Measurements from ENCODE around the gene AFF1. TPM values are rescaled to one million over a fixed set of nuclear protein-coding genes. Genes with fewer than 3 reads are reported as not detected.

Gene AFF1
- total and polyA plus RNA-seq, 2 of the 4 experiments (the other 2 are of a cell fraction) = 7.0 to 9.6 TPM

DNA sequence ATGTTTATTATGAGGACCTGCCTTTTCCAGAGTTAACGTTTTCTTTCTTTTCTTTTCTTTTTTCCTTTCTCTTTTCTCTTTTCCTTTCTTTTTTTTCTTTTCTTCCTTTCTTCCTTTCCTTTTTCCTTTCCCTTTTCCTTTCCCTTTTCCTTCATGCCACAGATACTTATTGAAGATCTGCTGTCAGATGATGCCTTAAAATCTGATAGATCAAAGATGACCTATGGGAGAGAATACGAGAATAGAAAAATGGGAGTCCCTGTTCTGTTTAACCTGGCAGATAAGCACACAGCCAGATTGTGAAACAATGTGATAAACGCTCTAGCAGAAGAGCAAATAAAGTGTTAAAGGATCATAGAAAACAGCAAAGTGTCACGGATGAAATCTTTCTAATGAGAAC, 38.9 kb downstream of the AFF1 start:
- no peak overlapping the region for H3K9ac ChIP-seq (ENCODE audit: low read depth, low read length)

More for the DNA sequence above, 38.9 kb downstream of the AFF1 start:
- Histone ChIP-seq H3K4me1 (ENCODE audit: control insufficient read depth, insufficient read depth, low read length) (peaks cover 3% of the 10 kb centered on the region), H2AK9ac (replicated peaks; ENCODE audit: low read depth, low read length, poor library complexity) (no peak overlapping the region), H3K4ac (ENCODE audit: low read depth, low read length) (no peak overlapping the region), H4K5ac (ENCODE audit: low read depth, low read length) (no peak overlapping the region), H3K18ac (ENCODE audit: low read depth, low read length) (no peak overlapping the region), H2BK15ac (ENCODE audit: low read depth, low read length) (no peak overlapping the region), H3K36me3 (ENCODE audit: control insufficient read depth, insufficient read depth, low read length) (no peaks in the 10 kb centered on the region), H3K27ac (ENCODE audit: insufficient read depth, low read length) (no peak overlapping the region), H2BK20ac (ENCODE audit: low read depth, low read length) (no peak overlapping the region), H3K56ac (ENCODE audit: extremely low read depth, insufficient read depth, low read length) (no peak overlapping the region), H3K79me1 (ENCODE audit: low read depth in 1 of 2, low read length in 2 of 2) (peaks cover 18 to 25% of the 10 kb centered on the region in 2 experiments), H3K4me3 (ENCODE audit: insufficient read depth, low read depth, low read length) (no peak overlapping the region), H2BK5ac (ENCODE audit: low read depth, low read length, poor library complexity, severe bottlenecking) (no peak overlapping the region), H4K91ac (ENCODE audit: insufficient read depth, low read depth, low read length) (no peak overlapping the region), H3K23ac (ENCODE audit: low read depth, low read length) (no peak overlapping the region), H3K9me1 (ENCODE audit: insufficient read depth, low read length) (peaks cover 3% of the 10 kb centered on the region), H2BK120ac (ENCODE audit: low read depth, low read length) (no peak overlapping the region), H2AFZ (replicated peaks; ENCODE audit: low read length, poor library complexity) (no peak overlapping the region), H2AK5ac (ENCODE audit: low read depth, low read length) (no peak overlapping the region), H4K8ac (ENCODE audit: low read depth in 2 of 2, low read length in 2 of 2) (no peak overlapping the region), H3K4me2 (ENCODE audit: low read depth, low read length) (no peak overlapping the region), H3K9me3 (ENCODE audit: control insufficient read depth, insufficient read depth, low read length) (no peaks in the 10 kb centered on the region), H3K14ac (replicated peaks; ENCODE audit: low read depth, low read length) (no peak overlapping the region), H4K20me1 (ENCODE audit: insufficient read depth, low read length) (no peaks in the 10 kb centered on the region), H3K27me3 (ENCODE audit: control insufficient read depth, insufficient read depth, low read length) (no peaks in the 10 kb centered on the region)
- CTCF ChIA-PET = no interaction called here
- intact Hi-C loops (cut with micrococcal nuclease) (no loop called here), in situ Hi-C loops (cut with MboI; ENCODE audit: low sequenced_read_pairs) (no loop called here), dilution Hi-C loops (cut with HindIII; ENCODE audit: low sequenced_read_pairs, unreplicated experiment) (no loop called here)
- DNase-seq (no peak), ATAC-seq (ENCODE audit: low read depth) (no peak)
- no TSS peak for BruUV-seq (replicated peaks)
- WGBS, 2 experiments (ENCODE audit: extremely low coverage in 2 of 2, insufficient read length in 1 of 2) = 79% methylated on average over 3 of the region's 4 CpGs; no CpG with 5 or more reads in 1 of the 2 experiments
- TF ChIP-seq NFE2L2 (IDR thresholded peaks at IDR 0.05; ENCODE audit: low read depth, low read length) (no peak), CHD1 (IDR thresholded peaks at IDR 0.05; ENCODE audit: low read depth, low read length) (no peak), RFX5 (IDR thresholded peaks at IDR 0.05; ENCODE audit: low read depth, low read length) (no peak), MAZ (IDR thresholded peaks at IDR 0.05; ENCODE audit: borderline replicate concordance, low read depth, low read length) (no peak), USF2 (IDR thresholded peaks at IDR 0.05; ENCODE audit: low read depth, low read length) (no peak), RCOR1 (IDR thresholded peaks at IDR 0.05; ENCODE audit: insufficient replicate concordance, low read length) (no peak), BHLHE40 (IDR thresholded peaks at IDR 0.05; ENCODE audit: low read depth, low read length) (no peak)
- TF ChIP-seq, protein P1, sequence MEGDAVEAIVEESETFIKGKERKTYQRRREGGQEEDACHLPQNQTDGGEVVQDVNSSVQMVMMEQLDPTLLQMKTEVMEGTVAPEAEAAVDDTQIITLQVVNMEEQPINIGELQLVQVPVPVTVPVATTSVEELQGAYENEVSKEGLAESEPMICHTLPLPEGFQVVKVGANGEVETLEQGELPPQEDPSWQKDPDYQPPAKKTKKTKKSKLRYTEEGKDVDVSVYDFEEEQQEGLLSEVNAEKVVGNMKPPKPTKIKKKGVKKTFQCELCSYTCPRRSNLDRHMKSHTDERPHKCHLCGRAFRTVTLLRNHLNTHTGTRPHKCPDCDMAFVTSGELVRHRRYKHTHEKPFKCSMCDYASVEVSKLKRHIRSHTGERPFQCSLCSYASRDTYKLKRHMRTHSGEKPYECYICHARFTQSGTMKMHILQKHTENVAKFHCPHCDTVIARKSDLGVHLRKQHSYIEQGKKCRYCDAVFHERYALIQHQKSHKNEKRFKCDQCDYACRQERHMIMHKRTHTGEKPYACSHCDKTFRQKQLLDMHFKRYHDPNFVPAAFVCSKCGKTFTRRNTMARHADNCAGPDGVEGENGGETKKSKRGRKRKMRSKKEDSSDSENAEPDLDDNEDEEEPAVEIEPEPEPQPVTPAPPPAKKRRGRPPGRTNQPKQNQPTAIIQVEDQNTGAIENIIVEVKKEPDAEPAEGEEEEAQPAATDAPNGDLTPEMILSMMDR (conservative IDR thresholded peaks at IDR 0.05; ENCODE audit: low read depth, low read length) = no peak
- POLR2A ChIA-PET (ENCODE audit: unreplicated experiment) = no interaction called here

All from IMR-90 (cell line).